AG09309 (cell line): Measurements from ENCODE around the gene FAT1.

ENCODE experiments used
- DNase-seq: peaks from one replicate; pipeline ENCODE4 v3.0.0-alpha.2; 2010; ENCODE audit warnings: low read depth
- H3K4me3 ChIP-seq: 2 replicates; pipeline ENCODE4 v1.5.1; 2011; ENCODE audit warnings: mild to moderate bottlenecking, low read depth, low read length, moderate library complexity; ENCODE audit not compliant: control insufficient read depth
- CTCF ChIP-seq: IDR thresholded peaks from 2 replicates; pipeline ENCODE4 v1.5.1; 2011; ENCODE audit warnings: mild to moderate bottlenecking, low read depth, low read length, inconsistent platforms; ENCODE audit not compliant: insufficient read depth, control insufficient read depth; ENCODE audit errors: missing control alignments

The FAT1 gene

GRCh38 chr4:186566068-186566467 lies 157.6 kb downstream of the FAT1 start:
- DNase-seq: no peak
- H3K4me3 ChIP-seq: no peak overlapping the region
- no peak for TF ChIP-seq CTCF

- no peak overlapping the region for H3K4me3 ChIP-seq
- DNase-seq: no peak
- no peak for TF ChIP-seq CTCF
Observed at GRCh38 chr4:186563761-186564160, 159.9 kb downstream of the FAT1 start.

- no peak for TF ChIP-seq CTCF
- DNase-seq: no peak
Observed at GRCh38 chr4:186561748-186562147, 161.9 kb downstream of the FAT1 start.

GRCh38 chr4:186560647-186561046 lies 163.0 kb downstream of the FAT1 start:
- no peak for TF ChIP-seq CTCF
- DNase-seq: no peak
- no peak overlapping the region for H3K4me3 ChIP-seq

More at GRCh38 chr4:186561748-186562147, 161.9 kb downstream of the FAT1 start:
- no peak overlapping the region for H3K4me3 ChIP-seq

- DNase-seq: no peak
- no peak for TF ChIP-seq CTCF
- no peak overlapping the region for H3K4me3 ChIP-seq
Observed at GRCh38 chr4:186557486-186557885, 166.2 kb downstream of the FAT1 start.

- TF ChIP-seq CTCF: no peak
- DNase-seq: no peak
- no peak overlapping the region for H3K4me3 ChIP-seq
Observed at GRCh38 chr4:186557061-186557460, 166.6 kb downstream of the FAT1 start.
